IMR-90 (cell line): ENCODE data around the gene OSER1. TPM values are rescaled to one million over a fixed set of nuclear protein-coding genes. Genes with fewer than 3 reads are reported as not detected.

Source experiments
- ATAC-seq: fragments of 200-7000 bp; cut with Tn5 transposase; 2 replicates; pipeline ENCODE4 v1.9.1; 2020; ENCODE audit warnings: low read depth, mild to moderate bottlenecking, moderate library complexity
- BruUV-seq: library from RNA; stranded (reverse); fragments of 400-500 nt; replicated peaks from 2 replicates; lab custom pipeline; 2021; lab: Mats Ljungman, UMichigan
- CTCF ChIA-PET: fragments of 300-600 bp; formaldehyde crosslinking; extraction: SDS; loops from one replicate; lab custom pipeline; 2021; ENCODE audit warnings: antibody characterized with exemption; lab: Yijun Ruan, JAX
- POLR2A ChIA-PET: fragments of 300-600 bp; sonication (Branson Sonifier 250); formaldehyde crosslinking; loops from one replicate; lab custom pipeline; 2022; ENCODE audit warnings: antibody characterized with exemption; ENCODE audit not compliant: unreplicated experiment; lab: Charles Lee
- DNase-seq: peaks from one replicate; pipeline ENCODE4 v3.0.0; 2013
- H2AFZ ChIP-seq: replicated peaks from 2 replicates; pipeline ENCODE3; 2013; ENCODE audit warnings: low read length, mild to moderate bottlenecking; ENCODE audit not compliant: poor library complexity
- H2AK5ac ChIP-seq: 2 replicates; pipeline ENCODE4 v1.6.1; 2013; ENCODE audit warnings: low read depth, low read length, inconsistent platforms
- H2AK9ac ChIP-seq: replicated peaks from 2 replicates; pipeline ENCODE3; 2013; ENCODE audit warnings: mild to moderate bottlenecking, low read depth, low read length, moderate library complexity; ENCODE audit not compliant: poor library complexity
- H2BK120ac ChIP-seq: 2 replicates; pipeline ENCODE4 v1.6.1; 2013; ENCODE audit warnings: low read depth, low read length, inconsistent platforms
- H2BK15ac ChIP-seq: 3 replicates; pipeline ENCODE4 v1.6.1; 2013; ENCODE audit warnings: low read depth, low read length, inconsistent platforms
- H2BK20ac ChIP-seq: 2 replicates; pipeline ENCODE4 v1.6.1; 2013; ENCODE audit warnings: low read depth, mild to moderate bottlenecking, inconsistent platforms, low read length, moderate library complexity
- H2BK5ac ChIP-seq: 2 replicates; pipeline ENCODE4 v1.6.1; 2013; ENCODE audit warnings: mild to moderate bottlenecking, low read depth, low read length, inconsistent platforms; ENCODE audit not compliant: poor library complexity, severe bottlenecking
- H3K14ac ChIP-seq: replicated peaks from 2 replicates; pipeline ENCODE4 v1.6.1; 2013; ENCODE audit warnings: low read depth, low read length, inconsistent platforms
- H3K18ac ChIP-seq: 2 replicates; pipeline ENCODE4 v1.6.1; 2013; ENCODE audit warnings: low read depth, low read length, control low read depth
- H3K23ac ChIP-seq: 2 replicates; pipeline ENCODE4 v1.6.1; 2013; ENCODE audit warnings: low read depth, low read length, inconsistent platforms
- H3K27ac ChIP-seq: 2 replicates; pipeline ENCODE4 v1.5.1; 2013; ENCODE audit warnings: mild to moderate bottlenecking, control low read depth, low read length; ENCODE audit not compliant: insufficient read depth
- H3K27me3 ChIP-seq: 2 replicates; pipeline ENCODE4 v1.6.1; 2013; ENCODE audit warnings: low read length; ENCODE audit not compliant: control insufficient read depth, insufficient read depth
- H3K36me3 ChIP-seq: 2 replicates; pipeline ENCODE4 v1.6.1; 2013; ENCODE audit warnings: low read length, mixed read lengths; ENCODE audit not compliant: control insufficient read depth, insufficient read depth
- H3K4ac ChIP-seq: 2 replicates; pipeline ENCODE4 v1.6.1; 2013; ENCODE audit warnings: low read depth, low read length, inconsistent platforms
- H3K4me1 ChIP-seq: 2 replicates; pipeline ENCODE4 v1.6.1; 2013; ENCODE audit warnings: low read length, mixed read lengths; ENCODE audit not compliant: control insufficient read depth, insufficient read depth
- H3K4me2 ChIP-seq: 2 replicates; pipeline ENCODE4 v1.6.1; 2013; ENCODE audit warnings: low read depth, mild to moderate bottlenecking, control low read depth, low read length, moderate library complexity
- H3K4me3 ChIP-seq: 2 replicates; pipeline ENCODE4 v1.5.1; 2013; ENCODE audit warnings: low read depth, mild to moderate bottlenecking, control low read depth, low read length, moderate library complexity; ENCODE audit not compliant: insufficient read depth
- H3K56ac ChIP-seq: 2 replicates; pipeline ENCODE4 v1.6.1; 2013; ENCODE audit warnings: low read length, inconsistent platforms; ENCODE audit not compliant: insufficient read depth; ENCODE audit errors: extremely low read depth
- H3K79me1 ChIP-seq, 2 experiments: 2 replicates each; pipeline ENCODE4 v1.6.1; 2013; ENCODE audit warnings: low read length in 2 of 2, inconsistent platforms in 1 of 2, low read depth in 1 of 2
- H3K9ac ChIP-seq: 2 replicates; pipeline ENCODE4 v1.6.1; 2013; ENCODE audit warnings: low read depth, low read length, control low read depth
- H3K9me1 ChIP-seq: 2 replicates; pipeline ENCODE4 v1.6.1; 2013; ENCODE audit warnings: low read length, inconsistent platforms; ENCODE audit not compliant: insufficient read depth
- H3K9me3 ChIP-seq: 2 replicates; pipeline ENCODE4 v1.6.1; 2013; ENCODE audit warnings: low read length; ENCODE audit not compliant: control insufficient read depth, insufficient read depth
- H4K20me1 ChIP-seq: 2 replicates; pipeline ENCODE4 v1.6.1; 2013; ENCODE audit warnings: low read length, inconsistent platforms; ENCODE audit not compliant: insufficient read depth
- H4K5ac ChIP-seq: 2 replicates; pipeline ENCODE4 v1.6.1; 2013; ENCODE audit warnings: mild to moderate bottlenecking, low read depth, low read length, control low read depth
- H4K8ac ChIP-seq, 2 experiments: 2 replicates each; pipeline ENCODE4 v1.6.1; 2013; ENCODE audit warnings: low read depth in 2 of 2, low read length in 2 of 2, control low read depth in 1 of 2, inconsistent platforms in 1 of 2
- H4K91ac ChIP-seq: 2 replicates; pipeline ENCODE4 v1.6.1; 2013; ENCODE audit warnings: low read depth, low read length, inconsistent platforms; ENCODE audit not compliant: insufficient read depth
- BHLHE40 ChIP-seq: fragments of 150-350 bp; IDR thresholded peaks from 2 replicates; pipeline ENCODE4 v1.6.1; 2016; ENCODE audit warnings: mild to moderate bottlenecking, low read depth, low read length
- CEBPB ChIP-seq: IDR thresholded peaks from 2 replicates; pipeline ENCODE4 v1.6.1; 2012; ENCODE audit warnings: low read depth, low read length, improper control_type of control experiment
- CTCF ChIP-seq: conservative IDR thresholded peaks from 2 replicates; pipeline ENCODE4 v1.5.1; 2012; ENCODE audit warnings: mild to moderate bottlenecking, low read depth, low read length, improper control_type of control experiment
- FOS ChIP-seq: fragments of 150-350 bp; IDR thresholded peaks from 2 replicates; pipeline ENCODE4 v1.6.1; 2016; ENCODE audit warnings: low read depth, low read length
- MAFK ChIP-seq: IDR thresholded peaks from 2 replicates; pipeline ENCODE4 v1.6.1; 2012; ENCODE audit warnings: low read depth, low read length, improper control_type of control experiment
- MAZ ChIP-seq: IDR thresholded peaks from 2 replicates; pipeline ENCODE4 v1.6.1; 2012; ENCODE audit warnings: low read depth, mild to moderate bottlenecking, low read length, improper control_type of control experiment, moderate library complexity, borderline replicate concordance
- MXI1 ChIP-seq: IDR thresholded peaks from 2 replicates; pipeline ENCODE4 v1.6.1; 2012; ENCODE audit warnings: low read depth, mild to moderate bottlenecking, low read length, moderate library complexity, borderline replicate concordance
- NFE2L2 ChIP-seq: fragments of 150-350 bp; IDR thresholded peaks from 2 replicates; pipeline ENCODE4 v1.6.1; 2016; ENCODE audit warnings: low read depth, mild to moderate bottlenecking, low read length
- RAD21 ChIP-seq: IDR thresholded peaks from 2 replicates; pipeline ENCODE4 v1.6.1; 2012; ENCODE audit warnings: low read length, improper control_type of control experiment
- RCOR1 ChIP-seq: IDR thresholded peaks from 2 replicates; pipeline ENCODE4 v1.6.1; 2012; ENCODE audit warnings: mild to moderate bottlenecking, low read length, improper control_type of control experiment; ENCODE audit not compliant: insufficient replicate concordance
- SMC3 ChIP-seq: fragments of 150-350 bp; IDR thresholded peaks from 2 replicates; pipeline ENCODE4 v1.6.1; 2016; ENCODE audit warnings: low read depth, mild to moderate bottlenecking, antibody characterized with exemption, low read length, moderate library complexity
- USF2 ChIP-seq: fragments of 150-350 bp; IDR thresholded peaks from 2 replicates; pipeline ENCODE4 v1.6.1; 2017; ENCODE audit warnings: mild to moderate bottlenecking, antibody characterized with exemption, low read length, low read depth
- WGBS, 2 experiments: methylation state at CpG; one replicate each; pipeline versions ENCODE4 v1.1.5 to v1.1.7; 2013; ENCODE audit warnings: missing lambda C conversion rate in 2 of 2; ENCODE audit not compliant: insufficient read length in 1 of 2; ENCODE audit errors: extremely low coverage in 2 of 2; 5-methylcytosine and 5-hydroxymethylcytosine counted together
- dilution Hi-C: fragments of 300-500 bp; cut with HindIII; formaldehyde crosslinking; loops from one replicate; pipeline ENCODE4 v1.14.3; 2018; ENCODE audit warnings: low sequenced_read_pairs; ENCODE audit not compliant: unreplicated experiment
- in situ Hi-C: fragments of 300-500 bp; cut with MboI; formaldehyde crosslinking; loops from 3 replicates; pipeline ENCODE4 v1.14.3; 2019; ENCODE audit warnings: low sequenced_read_pairs, inconsistent platforms, mixed read lengths
- intact Hi-C: fragments of 100-400 bp; cut with micrococcal nuclease; formaldehyde crosslinking; loops from 2 replicates; pipeline ENCODE4 v1.10.0; 2022
- polyA plus RNA-seq, 3 experiments: library from polyadenylated mRNA; depleted of rRNA; stranded (reverse); fragments of >200 nt; gene quantifications; 2 replicates each; pipeline ENCODE4 v1.2.3, GENCODE V29; 2012; ENCODE audit warnings: low replicate concordance in 1 of 3
- total RNA-seq: library from RNA; depleted of rRNA; stranded (reverse); fragments of >200 nt; gene quantifications from 2 replicates; pipeline ENCODE4 v1.2.3, GENCODE V29; 2012

OSER1 gene
- total and polyA plus RNA-seq, 2 of the 4 experiments (the other 2 are of a cell fraction), result 32.6 to 70.6 TPM

- ChIA-PET POLR2A (no interaction called here), CTCF (no interaction called here)
- intact Hi-C loops (no loop called here), in situ Hi-C loops (no loop called here), dilution Hi-C loops (no loop called here)
- H2AK9ac ChIP-seq, result no peak overlapping the region
- H2AK5ac ChIP-seq, result no peak overlapping the region
- no peak overlapping the region for H3K4me3 ChIP-seq
- H3K27me3 ChIP-seq, result no peaks in the 10 kb centered on the region; the same call in 1 of the 2 replicates
- ATAC-seq, result no peak
- H3K23ac ChIP-seq, result no peak overlapping the region
- H2BK20ac ChIP-seq, result no peak overlapping the region
- no peak overlapping the region for H3K56ac ChIP-seq
- no peaks in the 10 kb centered on the region for H4K20me1 ChIP-seq
- H3K27ac ChIP-seq, result no peak overlapping the region
- no peak for DNase-seq
- no peak overlapping the region for H3K4ac ChIP-seq
- no peaks in the 10 kb centered on the region for H3K36me3 ChIP-seq
- no peak overlapping the region for H3K4me2 ChIP-seq
- H2BK5ac ChIP-seq, result no peak overlapping the region
- H3K4me1 ChIP-seq, result no peaks in the 10 kb centered on the region
- no peak overlapping the region for H3K14ac ChIP-seq
- H4K91ac ChIP-seq, result no peak overlapping the region
- H3K9ac ChIP-seq, result no peak overlapping the region
- H4K8ac ChIP-seq, result no peak overlapping the region
- no peak overlapping the region for H2AFZ ChIP-seq
- no peaks in the 10 kb centered on the region for H3K9me3 ChIP-seq
- no peak overlapping the region for H3K18ac ChIP-seq
- H2BK15ac ChIP-seq, result no peak overlapping the region
- H3K79me1 ChIP-seq, result peaks cover 0 to 3% of the 10 kb centered on the region in 2 experiments; a peak in 2 of 4 replicates
- H2BK120ac ChIP-seq, result no peak overlapping the region
- peaks cover 6% of the 10 kb centered on the region; the same call in 1 of the 2 replicates for H3K9me1 ChIP-seq
- BruUV-seq, result no TSS peak
- no peak overlapping the region for H4K5ac ChIP-seq
- no CpG with 5 or more reads among the region's 8 CpGs for WGBS, 2 experiments
- no peak for TF ChIP-seq SMC3
- TF ChIP-seq CTCF, result no peak
- no peak for TF ChIP-seq CEBPB
- no peak for TF ChIP-seq BHLHE40
- TF ChIP-seq RAD21, result no peak
- TF ChIP-seq RCOR1, result no peak
- no peak for TF ChIP-seq USF2
- no peak for TF ChIP-seq MAFK
- TF ChIP-seq MAZ, result no peak
- no peak for TF ChIP-seq FOS
- no peak for TF ChIP-seq NFE2L2
- no peak for TF ChIP-seq MXI1
These were observed 36.7 kb downstream of the OSER1 start for GRCh38 chr20:44173846-44174245.
